Activated CD8-positive, alpha-beta memory T cell treated with anti-CD3 and anti-CD28 coated beads, Interleukin-2, amount 50 U/mL, for 48 hours (primary cell): ENCODE measurements around the gene RNF144A.
"Not testable (repeated sequence)": the region's sequence is repeated elsewhere in the genome, so short reads cannot be mapped to it uniquely, and the experiment has no call there.

Source experiments
- DNase-seq: peaks from one replicate; pipeline ENCODE4 v3.0.0-alpha.2; 2020

RNF144A gene

DNA sequence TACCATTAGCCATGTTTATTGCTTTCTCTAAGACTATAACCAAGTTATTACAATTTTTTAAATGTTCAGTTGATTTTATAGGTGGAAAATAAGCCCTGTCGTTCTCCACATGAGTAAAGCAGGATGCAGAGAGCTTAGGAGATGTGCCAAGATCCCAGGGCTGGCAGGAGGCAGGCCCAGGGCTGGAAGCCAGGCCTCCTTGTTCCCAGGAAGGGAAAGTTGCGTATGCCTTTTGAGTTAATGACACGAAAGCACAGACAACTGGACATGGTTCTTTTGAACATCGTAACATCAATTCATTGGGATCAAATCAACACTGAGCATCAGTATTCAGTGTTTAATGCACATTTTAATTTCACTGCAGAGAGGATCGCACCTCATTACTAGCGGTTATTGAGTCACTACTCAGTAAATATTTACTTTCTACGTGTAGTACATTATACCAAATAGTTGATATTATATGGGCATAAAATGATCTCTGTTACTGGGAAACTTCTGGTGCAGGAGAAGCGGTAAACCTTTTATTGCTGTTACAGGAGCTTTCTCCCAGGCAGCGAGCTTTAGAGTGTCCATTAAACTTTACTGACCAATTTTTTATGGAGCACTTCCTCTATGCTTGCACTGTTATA, 60.0 kb downstream of the RNF144A start:
- DNase-seq, result no peak

GRCh38 chr2:6977786-6978185, 60.6 kb downstream of the RNF144A start:
- DNase-seq, result no peak

GRCh38 chr2:6978991-6979390, 61.8 kb downstream of the RNF144A start:
- no peak for DNase-seq

DNA sequence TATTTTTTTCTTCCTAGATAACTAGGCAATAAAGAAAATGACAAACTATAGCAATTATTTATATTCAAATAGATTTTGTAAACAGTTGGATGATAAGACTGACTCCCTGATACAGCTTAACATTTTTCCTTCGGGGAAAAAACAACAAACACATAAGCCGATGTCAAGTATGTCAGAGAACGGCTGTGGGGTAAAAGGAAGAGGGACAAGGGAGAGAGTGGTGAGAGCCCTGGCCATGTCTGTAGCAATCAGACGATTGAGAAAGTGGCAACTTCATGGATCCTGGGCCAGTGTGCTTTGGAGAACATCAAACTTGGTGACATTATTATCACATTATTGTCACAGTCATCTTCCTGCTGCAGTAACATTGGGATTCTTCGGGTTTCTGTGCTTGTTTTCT, 65.2 kb downstream of the RNF144A start:
- DNase-seq, result no peak

GRCh38 chr2:6982934-6983589, 65.8 kb downstream of the RNF144A start:
- DNase-seq, result no peak

GRCh38 chr2:6986301-6986911, 69.2 kb downstream of the RNF144A start:
- DNase-seq, result no peak

GRCh38 chr2:6986912-6987361, 69.7 kb downstream of the RNF144A start:
- no peak for DNase-seq

DNA sequence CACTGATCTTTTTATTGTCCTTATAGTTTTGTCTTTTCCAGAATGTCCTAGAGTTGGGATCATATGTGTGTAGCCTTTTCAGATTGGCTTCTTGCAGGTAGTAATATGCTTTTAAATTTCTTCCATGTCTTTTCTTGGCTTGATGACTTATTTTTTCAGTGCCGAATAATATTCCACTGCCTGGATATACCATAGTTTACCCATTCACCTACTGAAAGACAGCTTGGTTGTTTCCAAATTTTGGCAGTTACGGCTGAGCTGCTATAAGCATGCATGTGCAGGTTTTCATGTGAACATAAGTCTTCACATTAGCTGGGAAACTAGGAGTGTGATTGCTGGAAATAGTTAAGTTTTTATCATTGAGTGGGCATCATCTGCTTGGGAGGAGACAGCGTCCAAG, 73.7 kb downstream of the RNF144A start:
- DNase-seq, result no peak

DNA sequence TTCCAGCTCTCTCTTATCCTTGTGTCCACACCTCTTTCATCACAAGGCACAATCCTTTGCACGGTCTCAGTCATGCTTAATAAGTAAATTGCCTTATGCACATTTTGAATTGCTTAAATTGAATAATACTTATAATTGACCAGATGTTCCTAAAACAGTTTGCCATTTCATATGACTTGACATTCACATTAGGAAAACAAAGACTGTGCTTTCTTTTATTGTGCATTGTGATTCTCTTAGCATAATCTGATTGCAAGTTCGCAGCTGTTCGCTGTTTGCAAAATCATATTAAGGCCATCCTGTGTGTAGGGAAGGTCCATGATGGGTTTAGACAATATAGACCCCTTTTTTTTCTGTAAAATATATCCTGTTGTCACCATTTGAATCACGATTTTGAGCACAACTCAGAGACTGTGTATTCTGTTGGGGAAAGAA, 75.6 kb downstream of the RNF144A start:
- DNase-seq, result no peak

GRCh38 chr2:6993229-6993640, 76.0 kb downstream of the RNF144A start:
- DNase-seq, result no peak

DNA sequence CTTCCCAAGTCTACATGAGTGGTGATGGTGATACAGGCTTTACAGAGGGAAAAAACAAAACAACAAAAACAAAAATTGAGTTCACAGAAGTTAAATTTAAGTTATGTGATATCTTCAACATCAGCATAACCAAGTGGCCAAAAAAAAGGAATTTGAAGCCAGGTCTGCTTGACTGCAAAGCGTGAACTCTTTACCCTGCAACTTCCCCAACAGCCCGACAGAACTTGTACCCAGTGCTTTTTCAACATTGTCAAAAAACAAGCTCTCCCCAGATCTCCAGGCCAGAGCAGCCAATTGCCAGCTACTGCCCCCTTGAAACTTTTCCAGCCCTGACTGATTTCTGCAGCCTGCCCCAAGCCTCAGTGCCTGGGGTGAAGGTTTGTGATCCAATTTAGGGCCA, 76.7 kb downstream of the RNF144A start:
- no peak for DNase-seq

DNA sequence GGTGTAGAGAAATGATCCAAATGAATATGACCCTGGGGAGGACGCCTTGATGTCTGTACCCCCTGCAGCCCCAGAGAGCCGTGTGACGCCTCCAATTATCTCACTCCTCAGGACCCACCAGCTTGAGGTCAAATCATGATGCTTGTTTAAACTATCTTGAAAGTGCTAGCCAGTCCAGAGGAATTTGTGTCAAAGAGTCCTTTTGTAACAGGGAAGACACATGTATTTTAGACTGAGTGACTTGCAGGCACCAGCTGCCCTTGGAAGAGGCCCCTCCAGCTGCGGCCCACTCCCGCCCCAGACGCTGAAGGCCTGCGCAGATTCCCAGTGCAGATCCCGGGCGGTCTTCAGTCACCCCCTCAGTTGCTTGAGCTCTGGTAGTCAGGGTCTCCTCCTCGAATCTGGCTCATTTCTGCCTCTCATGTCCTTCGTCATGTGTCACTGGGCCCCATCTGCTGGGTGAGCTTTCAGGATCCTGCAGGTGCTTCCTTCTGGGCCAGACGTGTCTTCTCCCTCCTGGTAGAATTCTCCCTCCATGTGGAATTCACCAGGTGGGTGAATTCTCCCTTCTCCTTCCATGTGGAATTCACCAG, 77.4 kb downstream of the RNF144A start:
- DNase-seq, result no peak

- no peak for DNase-seq
These were observed 78.3 kb downstream of the RNF144A start for GRCh38 chr2:6995391-6996097.

DNA sequence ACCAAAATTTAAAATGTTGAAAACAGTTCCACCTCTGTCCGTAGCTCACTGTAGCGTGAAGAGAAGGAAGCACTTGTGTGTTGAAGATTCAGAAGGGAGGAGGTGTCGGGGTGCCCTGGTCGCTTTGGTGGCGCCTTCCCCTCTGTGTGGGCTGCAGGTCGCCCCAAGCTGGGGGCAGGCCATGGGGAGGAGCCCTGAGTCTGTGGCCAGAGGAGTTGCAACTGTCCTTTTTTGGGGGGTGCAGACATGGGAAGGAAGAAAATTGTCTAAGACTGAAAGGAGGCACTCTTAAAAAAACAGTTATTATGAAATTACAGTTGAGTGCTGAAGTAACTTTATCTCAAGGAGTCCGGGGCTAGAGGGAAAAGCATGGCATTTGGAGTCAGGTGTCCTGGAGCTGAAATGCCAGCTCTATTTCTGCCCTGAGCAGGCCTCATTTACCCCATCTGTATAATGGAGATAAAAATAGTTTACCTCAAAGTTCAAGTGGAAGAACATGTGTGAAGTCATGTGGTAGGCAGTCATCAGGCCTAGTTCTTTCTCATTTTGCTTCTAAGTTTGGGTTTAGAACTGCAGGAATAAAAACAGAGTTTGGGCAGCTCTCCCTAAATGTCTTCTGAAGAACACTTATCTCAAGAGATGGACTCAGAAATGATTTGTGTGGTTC, 82.1 kb downstream of the RNF144A start:
- DNase-seq, result no peak

DNA sequence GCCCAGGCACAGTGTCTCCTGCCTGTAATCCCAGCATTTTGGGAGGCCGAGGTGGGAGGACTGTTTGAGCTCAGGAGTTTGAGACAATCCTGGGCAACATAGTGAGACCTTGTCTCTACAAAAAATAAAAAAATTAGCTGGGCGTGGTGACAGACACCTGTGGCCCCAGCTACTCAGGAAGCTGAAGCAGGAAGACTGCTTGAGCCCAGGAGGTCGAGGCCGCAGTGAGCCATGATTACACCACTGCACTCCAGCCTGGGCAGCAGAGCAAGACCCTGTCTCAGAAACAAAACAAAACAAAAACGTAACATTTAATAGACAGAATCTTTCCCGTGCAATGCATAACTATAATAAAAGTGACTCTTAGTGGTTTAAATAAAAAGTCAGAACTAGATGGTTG, 84.2 kb downstream of the RNF144A start:
- not testable (repeated sequence) for DNase-seq

DNA sequence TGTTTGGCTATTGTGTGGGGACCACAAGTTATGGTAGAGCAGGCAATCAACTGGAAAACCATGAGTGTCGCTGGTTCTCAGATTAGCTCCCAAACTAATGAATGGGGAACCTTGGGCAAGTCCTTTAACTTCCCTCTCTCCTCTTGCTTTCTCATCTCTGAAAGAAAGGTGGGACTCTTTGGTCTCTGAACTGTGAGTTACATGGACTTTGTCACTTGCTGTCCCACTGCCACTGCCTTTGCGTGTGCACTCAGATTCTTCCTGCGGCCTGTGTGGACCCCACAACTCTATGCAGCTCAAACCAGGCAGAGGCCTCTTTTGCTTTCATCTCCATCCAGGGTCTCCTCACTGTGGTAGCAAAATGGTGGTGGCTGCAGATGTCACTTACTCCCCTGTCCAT, 86.7 kb downstream of the RNF144A start:
- DNase-seq, result no peak

GRCh38 chr2:7004636-7005035, 87.4 kb downstream of the RNF144A start:
- DNase-seq, result no peak

DNA sequence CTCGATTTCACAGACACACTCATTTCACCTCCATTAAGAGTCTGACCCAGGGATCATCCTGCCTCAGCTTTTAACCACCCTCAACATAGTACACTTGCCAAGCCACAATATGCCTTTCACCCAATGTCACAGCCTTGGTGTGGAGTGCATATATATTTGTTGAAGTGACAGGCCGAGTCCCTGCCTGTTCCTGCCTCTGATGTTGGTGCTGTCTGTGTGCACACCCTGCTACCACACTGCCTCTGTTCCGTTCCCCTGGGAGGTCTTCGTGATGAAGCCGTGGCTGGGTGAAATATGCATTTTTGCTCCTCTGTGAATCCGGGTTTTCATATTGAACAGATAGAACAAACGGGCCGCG, 90.3 kb downstream of the RNF144A start:
- no peak for DNase-seq

DNA sequence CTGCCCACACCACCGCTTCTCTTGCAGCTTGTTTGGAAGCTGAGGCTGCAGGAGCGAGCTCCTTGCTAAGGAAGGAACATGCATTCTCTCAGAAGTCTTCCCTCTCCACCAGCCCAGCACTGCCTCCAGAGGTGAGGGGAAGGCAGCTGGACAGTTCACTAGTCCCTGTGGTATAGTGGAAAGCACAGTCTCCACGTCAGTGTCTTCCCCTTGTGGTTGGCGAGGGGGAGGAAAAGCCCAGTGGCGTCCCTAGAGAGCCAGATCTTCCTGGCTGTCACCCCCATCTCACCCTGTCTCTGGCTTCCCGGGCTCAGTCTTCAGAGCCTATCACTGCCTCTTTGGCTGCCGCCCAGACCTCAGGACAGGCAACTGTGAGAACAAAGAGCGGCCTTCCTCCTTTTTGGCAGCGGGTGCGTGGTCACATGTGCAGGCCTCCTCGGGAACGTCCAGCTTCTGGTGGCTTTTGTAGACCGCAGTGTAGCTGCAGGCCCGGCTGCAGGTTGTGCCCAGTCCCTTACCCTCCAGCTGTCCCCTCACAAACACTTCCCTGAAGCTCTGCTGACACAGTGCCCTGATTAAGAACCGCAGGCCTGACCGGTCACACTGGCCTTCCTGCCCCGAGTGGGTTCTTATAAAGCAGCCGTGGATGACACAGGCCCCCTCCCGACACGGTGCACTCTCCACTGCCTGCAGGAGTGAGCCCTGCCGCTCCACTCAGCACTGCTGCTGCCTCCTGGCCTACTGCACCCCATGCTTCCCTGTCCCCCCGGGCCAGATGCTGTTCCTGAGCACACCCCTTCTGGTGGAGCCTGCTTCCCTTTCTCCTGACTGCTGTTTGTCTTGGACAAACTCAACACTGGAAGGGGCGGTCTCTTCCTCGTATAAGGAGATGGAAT, 90.9 kb downstream of the RNF144A start:
- no peak for DNase-seq

DNA sequence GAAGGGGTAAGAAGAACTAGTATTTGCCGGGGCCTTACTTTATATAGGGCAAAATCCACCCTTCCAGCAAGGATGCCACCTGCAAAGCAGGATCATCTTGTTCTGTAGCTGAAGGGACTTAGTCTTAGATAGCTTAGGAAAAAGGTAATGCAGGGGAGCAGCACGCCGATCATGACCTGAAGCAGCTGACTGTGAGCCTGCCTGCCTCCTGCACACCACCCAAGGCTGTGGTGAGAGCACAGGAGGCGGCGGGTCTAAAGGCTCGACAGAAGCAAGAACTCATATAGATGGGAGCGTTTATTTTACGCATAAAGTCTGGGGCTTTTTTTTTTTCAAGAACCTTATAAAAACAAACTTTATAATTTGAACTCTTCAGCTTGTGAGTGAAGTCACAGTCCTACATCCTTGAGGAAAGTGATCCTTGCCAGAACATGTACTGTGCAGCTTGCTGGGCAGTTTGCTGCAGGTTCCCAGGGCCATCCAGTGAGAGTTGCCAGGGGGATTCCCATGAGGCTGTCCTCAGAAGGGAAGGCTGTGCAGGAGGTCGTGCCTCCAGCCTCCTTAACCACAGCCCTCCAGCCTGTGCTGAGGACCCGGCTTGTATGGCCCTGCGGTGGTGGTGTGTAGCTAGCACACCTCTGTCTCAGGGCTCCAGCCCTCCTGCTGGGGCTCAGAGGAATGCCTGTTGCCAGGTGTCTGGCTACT, 92.1 kb downstream of the RNF144A start:
- no peak for DNase-seq

GRCh38 chr2:7010391-7011054, 93.3 kb downstream of the RNF144A start:
- no peak for DNase-seq
